ENCODE data around the gene G6PD.

The G6PD gene

GRCh38 chrX:154526901-154527675, 19.6 kb downstream of the G6PD start:
- DNase-seq (ENCODE audit: low read depth), result peak; percentile 86
- peaks cover 13% of the 10 kb centered on the region for H3K4me1 ChIP-seq (ENCODE audit: control insufficient read depth, insufficient read depth, low read length)
- H3K9me3 ChIP-seq (ENCODE audit: control insufficient read depth, low read length), result no peaks in the 10 kb centered on the region
- no peaks in the 10 kb centered on the region for H3K27me3 ChIP-seq (replicated peaks; ENCODE audit: control insufficient read depth, insufficient read depth, low read length)
- H3K36me3 ChIP-seq (ENCODE audit: control insufficient read depth, insufficient read depth, low read length, severe bottlenecking), result peaks cover 9% of the 10 kb centered on the region
- H3K4me3 ChIP-seq (ENCODE audit: low read length), result no peak overlapping the region
- H3K9ac ChIP-seq (ENCODE audit: low read length), result peak overlapping the region; percentile 87

GRCh38 chrX:154525606-154526490, 20.8 kb downstream of the G6PD start:
- Histone ChIP-seq H3K27me3 (replicated peaks; ENCODE audit: control insufficient read depth, insufficient read depth, low read length) (no peaks in the 10 kb centered on the region), H3K9me3 (ENCODE audit: control insufficient read depth, low read length) (no peaks in the 10 kb centered on the region), H3K36me3 (ENCODE audit: control insufficient read depth, insufficient read depth, low read length, severe bottlenecking) (peaks cover 2% of the 10 kb centered on the region), H3K4me3 (ENCODE audit: low read length) (no peak overlapping the region), H3K9ac (ENCODE audit: low read length) (peak overlapping the region; percentile 36), H3K4me1 (ENCODE audit: control insufficient read depth, insufficient read depth, low read length) (peaks cover 13% of the 10 kb centered on the region)
- DNase-seq (ENCODE audit: low read depth), result no peak

- H3K27me3 ChIP-seq (replicated peaks; ENCODE audit: control insufficient read depth, insufficient read depth, low read length), result peaks cover 4% of the 10 kb centered on the region
- no peak overlapping the region for H3K4me3 ChIP-seq (ENCODE audit: low read length)
- no peak overlapping the region for H3K9ac ChIP-seq (ENCODE audit: low read length)
- no peaks in the 10 kb centered on the region for H3K9me3 ChIP-seq (ENCODE audit: control insufficient read depth, low read length)
- DNase-seq (ENCODE audit: low read depth), result no peak
- H3K4me1 ChIP-seq (ENCODE audit: control insufficient read depth, insufficient read depth, low read length), result peaks cover 13% of the 10 kb centered on the region
- H3K36me3 ChIP-seq (ENCODE audit: control insufficient read depth, insufficient read depth, low read length, severe bottlenecking), result no peaks in the 10 kb centered on the region
Measured at GRCh38 chrX:154519389-154519788, 27.3 kb downstream of the G6PD start.

- peak overlapping the region; percentile 75 for H3K4me3 ChIP-seq (ENCODE audit: low read length)
- DNase-seq (ENCODE audit: low read depth), result no peak
Measured at GRCh38 chrX:154517101-154517781, 29.4 kb downstream of the G6PD start.

GRCh38 chrX:154516656-154517100, 30.0 kb downstream of the G6PD start:
- Histone ChIP-seq H3K27me3 (replicated peaks; ENCODE audit: control insufficient read depth, insufficient read depth, low read length) (peaks cover 4% of the 10 kb centered on the region), H3K36me3 (ENCODE audit: control insufficient read depth, insufficient read depth, low read length, severe bottlenecking) (no peaks in the 10 kb centered on the region), H3K9ac (ENCODE audit: low read length) (peak overlapping the region; percentile 87), H3K4me3 (ENCODE audit: low read length) (peak overlapping the region; percentile 75), H3K4me1 (ENCODE audit: control insufficient read depth, insufficient read depth, low read length) (peaks cover 13% of the 10 kb centered on the region), H3K9me3 (ENCODE audit: control insufficient read depth, low read length) (no peaks in the 10 kb centered on the region)
- peak; percentile 66 for DNase-seq (ENCODE audit: low read depth)

More at GRCh38 chrX:154517101-154517781, 29.4 kb downstream of the G6PD start:
- H3K9me3 ChIP-seq (ENCODE audit: control insufficient read depth, low read length), result no peaks in the 10 kb centered on the region
- H3K9ac ChIP-seq (ENCODE audit: low read length), result peak overlapping the region; percentile 87
- H3K4me1 ChIP-seq (ENCODE audit: control insufficient read depth, insufficient read depth, low read length), result peaks cover 13% of the 10 kb centered on the region
- no peaks in the 10 kb centered on the region for H3K36me3 ChIP-seq (ENCODE audit: control insufficient read depth, insufficient read depth, low read length, severe bottlenecking)
- peaks cover 4% of the 10 kb centered on the region for H3K27me3 ChIP-seq (replicated peaks; ENCODE audit: control insufficient read depth, insufficient read depth, low read length)

GRCh38 chrX:154515966-154516655, 30.5 kb downstream of the G6PD start, which contains the start of gene FAM3A:
Gene FAM3A, minus strand, starts transcription at chrX:154516232. Its CDS starts 460 bp downstream, at chrX:154515772.
- peak; percentile 91 for DNase-seq (ENCODE audit: low read depth)
- H3K27me3 ChIP-seq (replicated peaks; ENCODE audit: control insufficient read depth, insufficient read depth, low read length), result peaks cover 4% of the 10 kb centered on the region
- peak within 1 kb of the TSS; percentile 88 for H3K9ac ChIP-seq (ENCODE audit: low read length)
- peak within 1 kb of the TSS; percentile 81 for H3K4me3 ChIP-seq (ENCODE audit: low read length)
- no peaks in the 10 kb centered on the region for H3K9me3 ChIP-seq (ENCODE audit: control insufficient read depth, low read length)
- peaks cover 13% of the 10 kb centered on the region for H3K4me1 ChIP-seq (ENCODE audit: control insufficient read depth, insufficient read depth, low read length)
- H3K36me3 ChIP-seq (ENCODE audit: control insufficient read depth, insufficient read depth, low read length, severe bottlenecking), result no peaks in the 10 kb centered on the region

GRCh38 chrX:154515090-154515965, 31.3 kb downstream of the G6PD start:
- Histone ChIP-seq H3K9ac (ENCODE audit: low read length) (peak overlapping the region; percentile 88), H3K9me3 (ENCODE audit: control insufficient read depth, low read length) (no peaks in the 10 kb centered on the region), H3K4me3 (ENCODE audit: low read length) (peak overlapping the region; percentile 81), H3K27me3 (replicated peaks; ENCODE audit: control insufficient read depth, insufficient read depth, low read length) (peaks cover 4% of the 10 kb centered on the region), H3K36me3 (ENCODE audit: control insufficient read depth, insufficient read depth, low read length, severe bottlenecking) (no peaks in the 10 kb centered on the region), H3K4me1 (ENCODE audit: control insufficient read depth, insufficient read depth, low read length) (peaks cover 13% of the 10 kb centered on the region)
- DNase-seq (ENCODE audit: low read depth), result peak; percentile 45

DNA sequence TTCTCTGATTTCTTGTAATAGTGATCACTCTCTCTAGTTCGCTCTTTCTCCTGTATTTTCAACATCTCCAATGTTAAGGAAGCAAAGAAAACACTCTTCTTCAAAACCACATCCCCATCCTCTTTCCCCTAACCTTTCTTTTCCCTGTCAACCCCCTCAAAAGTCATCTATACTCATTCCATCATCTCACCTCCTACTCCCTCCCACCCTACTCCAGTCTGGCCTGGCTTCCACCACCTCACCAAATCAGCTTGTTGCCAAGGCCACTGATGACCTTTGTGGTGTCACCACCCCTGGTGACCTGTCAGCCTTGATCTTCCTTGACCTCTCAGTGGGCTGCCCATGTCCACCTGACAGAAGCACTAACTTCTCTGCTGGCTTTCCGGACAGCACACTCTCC, 32.9 kb downstream of the G6PD start:
- DNase-seq (ENCODE audit: low read depth), result no peak
- no peak overlapping the region for H3K9ac ChIP-seq (ENCODE audit: low read length)
- H3K4me1 ChIP-seq (ENCODE audit: control insufficient read depth, insufficient read depth, low read length), result peaks cover 13% of the 10 kb centered on the region
- H3K4me3 ChIP-seq (ENCODE audit: low read length), result no peak overlapping the region
- peaks cover 4% of the 10 kb centered on the region for H3K27me3 ChIP-seq (replicated peaks; ENCODE audit: control insufficient read depth, insufficient read depth, low read length)
- peaks cover 11% of the 10 kb centered on the region for H3K36me3 ChIP-seq (ENCODE audit: control insufficient read depth, insufficient read depth, low read length, severe bottlenecking)
- H3K9me3 ChIP-seq (ENCODE audit: control insufficient read depth, low read length), result peaks cover 7% of the 10 kb centered on the region

DNA sequence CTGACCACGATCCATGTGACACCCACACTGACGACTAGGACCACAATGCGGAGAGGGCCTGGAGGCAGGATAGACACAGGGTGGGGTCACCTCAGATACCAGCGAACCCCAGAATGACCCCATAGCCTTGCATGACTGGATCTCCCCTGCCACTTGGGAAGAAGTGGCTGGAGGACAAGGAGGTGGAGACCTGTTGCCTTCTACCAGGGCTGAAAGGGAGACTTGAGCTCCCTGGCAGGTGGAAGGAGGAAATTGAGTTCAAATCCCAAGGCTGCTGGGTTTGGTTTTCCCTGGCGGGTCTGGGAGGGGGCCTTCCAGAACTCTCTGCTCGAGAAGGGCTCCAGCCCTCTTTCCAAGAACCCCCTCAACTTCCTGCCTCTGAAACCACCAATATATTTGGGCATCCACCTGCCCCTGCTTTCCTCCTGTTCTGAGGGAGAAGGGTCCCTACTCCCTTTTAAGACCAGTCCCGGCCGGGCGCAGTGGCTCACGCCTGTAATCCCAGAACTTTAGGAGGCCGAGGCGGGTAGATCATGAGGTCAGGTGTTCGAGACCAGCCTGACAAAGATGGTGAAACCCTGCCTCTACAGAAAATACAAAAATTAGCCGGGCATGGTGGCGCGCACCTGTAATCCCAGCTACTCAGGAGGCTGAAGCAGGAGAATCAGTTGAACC, 33.6 kb downstream of the G6PD start:
- Histone ChIP-seq H3K27me3 (replicated peaks; ENCODE audit: control insufficient read depth, insufficient read depth, low read length) (peaks cover 3% of the 10 kb centered on the region), H3K4me3 (ENCODE audit: low read length) (no peak overlapping the region), H3K9ac (ENCODE audit: low read length) (no peak overlapping the region), H3K9me3 (ENCODE audit: control insufficient read depth, low read length) (peaks cover 7% of the 10 kb centered on the region), H3K36me3 (ENCODE audit: control insufficient read depth, insufficient read depth, low read length, severe bottlenecking) (peaks cover 11% of the 10 kb centered on the region), H3K4me1 (ENCODE audit: control insufficient read depth, insufficient read depth, low read length) (peaks cover 13% of the 10 kb centered on the region)
- DNase-seq (ENCODE audit: low read depth), result no peak
